KMS-11 (cell line): ENCODE data around the gene RNF151.
A peak's percentile ranks its signal among the peaks of the same experiment; 100 is the strongest.

Source experiments
- H2AFZ ChIP-seq: fragments of 200-600 bp; sonication (generic); 2 replicates; pipeline ENCODE4 v1.6.1; 2016; ENCODE audit warnings: antibody characterized with exemption, mixed run types, low read depth
- H3K27ac ChIP-seq: fragments of 200-600 bp; sonication (generic); 2 replicates; pipeline ENCODE4 v1.6.1; 2016; ENCODE audit warnings: mild to moderate bottlenecking, mixed run types
- H3K27me3 ChIP-seq: fragments of 200-600 bp; sonication (generic); 2 replicates; pipeline ENCODE4 v1.6.1; 2017; ENCODE audit warnings: mild to moderate bottlenecking, low read depth, mixed run types, moderate library complexity; ENCODE audit not compliant: insufficient read depth
- H3K36me3 ChIP-seq: fragments of 200-600 bp; sonication (generic); 2 replicates; pipeline ENCODE4 v1.6.1; 2017; ENCODE audit warnings: mild to moderate bottlenecking, mixed run types; ENCODE audit not compliant: insufficient read depth
- H3K4me1 ChIP-seq: fragments of 200-600 bp; sonication (generic); 2 replicates; pipeline ENCODE4 v1.6.1; 2016; ENCODE audit warnings: mild to moderate bottlenecking, low read depth, mixed run types; ENCODE audit not compliant: poor library complexity, severe bottlenecking
- H3K4me2 ChIP-seq: fragments of 200-600 bp; sonication (generic); 2 replicates; pipeline ENCODE4 v1.7.0; 2016; ENCODE audit warnings: mild to moderate bottlenecking, mixed run types
- H3K4me3 ChIP-seq: fragments of 200-600 bp; sonication (generic); IDR thresholded peaks from 2 replicates; pipeline ENCODE4 v1.6.1; 2017; ENCODE audit warnings: low read depth, low read length, mixed read lengths; ENCODE audit not compliant: insufficient read depth
- H3K79me2 ChIP-seq: fragments of 200-600 bp; sonication (generic); 2 replicates; pipeline ENCODE4 v1.6.1; 2016; ENCODE audit warnings: low read depth, mixed run types; ENCODE audit not compliant: insufficient read depth
- H3K9ac ChIP-seq: fragments of 200-600 bp; sonication (generic); 2 replicates; pipeline ENCODE4 v1.6.1; 2016; ENCODE audit warnings: mild to moderate bottlenecking, mixed run types
- H4K20me1 ChIP-seq: fragments of 200-600 bp; sonication (generic); 2 replicates; pipeline ENCODE4 v1.6.1; 2016; ENCODE audit warnings: mild to moderate bottlenecking, mixed run types; ENCODE audit not compliant: insufficient read depth
- CTCF ChIP-seq: fragments of 200-600 bp; sonication (generic); conservative IDR thresholded peaks from 2 replicates; pipeline ENCODE4 v1.6.1; 2017; ENCODE audit warnings: low read depth, mild to moderate bottlenecking, antibody characterized with exemption, low read length, moderate library complexity, mixed read lengths

The RNF151 gene

DNA sequence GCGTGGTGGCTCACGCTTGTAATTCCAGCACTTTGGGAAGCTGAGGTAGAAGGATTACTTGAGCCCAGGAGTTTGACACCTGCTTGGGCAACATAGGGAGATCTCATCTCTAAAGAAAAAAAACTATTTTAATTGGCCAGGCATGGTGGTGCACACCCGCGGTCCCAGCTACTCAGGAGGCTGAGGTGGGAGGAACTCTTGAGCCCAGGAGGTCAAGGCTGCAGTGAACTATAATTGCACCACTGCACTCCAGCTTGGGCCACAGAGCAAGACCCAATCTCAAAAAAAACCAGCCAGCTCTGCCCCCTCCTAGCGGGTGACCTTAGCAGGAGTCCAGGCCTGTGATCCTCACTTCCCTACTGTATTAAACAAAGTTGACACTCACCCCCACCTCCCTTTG is 42.6 kb upstream of the RNF151 start:
- Histone ChIP-seq H3K4me1 (no peaks in the 10 kb centered on the region), H3K4me2 (no peak overlapping the region), H4K20me1 (no peaks in the 10 kb centered on the region), H3K27me3 (peaks cover 71% of the 10 kb centered on the region), H3K4me3 (no peak overlapping the region), H3K27ac (no peak overlapping the region), H3K9ac (no peak overlapping the region), H3K79me2 (no peaks in the 10 kb centered on the region), H2AFZ (no peak overlapping the region), H3K36me3 (no peaks in the 10 kb centered on the region)
- 0 out of 2 replicates have a peak, but pooled peaks have one; percentile 25 for TF ChIP-seq CTCF

DNA sequence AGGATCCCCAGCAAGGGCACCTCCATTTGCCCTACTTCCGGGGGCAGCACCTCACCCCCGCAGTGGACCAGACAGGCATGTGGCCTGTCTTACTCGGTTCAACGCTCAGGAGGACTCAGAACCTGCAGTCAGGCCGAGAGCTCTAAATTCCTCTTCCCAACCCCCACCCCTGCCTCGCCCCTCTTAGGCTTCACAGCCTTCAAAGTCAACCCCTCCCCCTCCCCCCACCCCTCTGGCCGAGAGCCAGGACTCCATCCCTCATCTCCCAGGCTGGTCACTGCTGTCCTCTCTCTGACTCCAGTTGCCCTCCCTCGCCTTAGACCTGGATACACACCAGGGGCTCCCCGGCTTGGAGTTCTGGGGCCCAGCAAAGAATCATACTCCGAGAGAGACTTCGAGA is 40.4 kb upstream of the RNF151 start:
- Histone ChIP-seq H4K20me1 (no peaks in the 10 kb centered on the region), H3K27ac (no peak overlapping the region), H3K27me3 (peaks cover 62% of the 10 kb centered on the region), H2AFZ (no peak overlapping the region), H3K79me2 (no peaks in the 10 kb centered on the region), H3K4me1 (peaks cover 3% of the 10 kb centered on the region), H3K9ac (no peak overlapping the region), H3K36me3 (no peaks in the 10 kb centered on the region), H3K4me2 (no peak overlapping the region), H3K4me3 (no peak overlapping the region)
- TF ChIP-seq CTCF = no peak

DNA sequence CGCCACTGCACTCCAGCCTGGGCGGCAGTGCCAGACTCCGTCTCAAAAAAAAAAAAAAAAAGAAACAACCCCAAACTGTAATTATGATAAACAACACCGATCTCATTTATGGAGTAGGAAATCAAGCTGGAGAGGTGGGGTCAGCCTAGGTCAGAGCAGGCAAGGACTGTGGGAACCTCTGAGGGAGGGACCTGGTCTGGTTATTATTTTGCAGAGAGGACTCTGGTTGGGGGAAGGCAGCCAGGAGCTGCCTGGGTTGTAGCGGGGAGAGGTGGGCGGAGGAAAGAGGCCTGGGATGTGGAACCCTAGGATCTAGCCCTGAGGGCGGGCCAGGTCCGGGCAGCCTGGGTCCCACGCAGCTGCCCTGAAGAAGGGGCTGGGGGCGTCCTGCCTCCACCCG is 37.6 kb upstream of the RNF151 start:
- no peaks in the 10 kb centered on the region for H3K36me3 ChIP-seq
- no peaks in the 10 kb centered on the region for H4K20me1 ChIP-seq
- peak overlapping the region; percentile 98 for H2AFZ ChIP-seq
- H3K4me2 ChIP-seq = peak overlapping the region; percentile 19
- no peak overlapping the region for H3K4me3 ChIP-seq
- TF ChIP-seq CTCF = no peak
- peaks cover 3% of the 10 kb centered on the region for H3K4me1 ChIP-seq
- no peak overlapping the region for H3K27ac ChIP-seq
- H3K9ac ChIP-seq = peak overlapping the region; percentile 37; the same call in 1 of the 2 replicates
- no peaks in the 10 kb centered on the region for H3K79me2 ChIP-seq
- peaks cover 43% of the 10 kb centered on the region for H3K27me3 ChIP-seq

GRCh38 chr16:1929578-1930337 is 36.9 kb upstream of the RNF151 start:
- H3K27me3 ChIP-seq = peaks cover 37% of the 10 kb centered on the region
- no peaks in the 10 kb centered on the region for H3K79me2 ChIP-seq
- peaks cover 3% of the 10 kb centered on the region for H3K4me1 ChIP-seq
- peak overlapping the region; percentile 51 for H3K4me2 ChIP-seq
- no peaks in the 10 kb centered on the region for H3K36me3 ChIP-seq
- H3K9ac ChIP-seq = peak overlapping the region; percentile 37; the same call in 1 of the 2 replicates
- no peak overlapping the region for H3K4me3 ChIP-seq
- TF ChIP-seq CTCF = peak; percentile 88
- no peak overlapping the region for H3K27ac ChIP-seq
- no peaks in the 10 kb centered on the region for H4K20me1 ChIP-seq
- peak overlapping the region; percentile 98 for H2AFZ ChIP-seq
